ENCODE measurements around the gene DLG2.

DNA sequence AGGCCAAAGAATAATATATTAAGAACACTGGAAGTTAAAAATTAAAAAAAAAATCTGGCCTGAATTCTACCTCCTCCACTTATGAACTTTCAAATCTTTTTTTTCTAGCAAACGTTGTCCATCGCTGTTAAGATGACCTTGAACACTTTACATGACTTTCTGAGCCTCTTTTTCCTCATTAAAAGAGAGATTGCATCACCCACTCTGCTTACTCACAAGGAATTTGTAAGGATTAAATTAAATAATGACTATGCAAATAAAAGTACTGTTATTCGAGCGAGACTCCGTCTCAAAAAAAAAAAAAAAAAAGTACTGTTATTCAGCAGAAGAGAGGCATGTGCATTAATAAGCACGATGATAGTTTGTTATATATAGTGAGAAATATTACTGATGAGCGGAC lies 2055.8 kb downstream of the DLG2 start:
- TF ChIP-seq ZBTB7A (IDR thresholded peaks at IDR 0.05; ENCODE audit: low read depth) (no peak), TAF1 (IDR thresholded peaks at IDR 0.05; ENCODE audit: low read depth) (no peak), NFIC (IDR thresholded peaks at IDR 0.05) (no peak), RAD21 (IDR thresholded peaks at IDR 0.05; ENCODE audit: low read depth) (no peak), CEBPB (IDR thresholded peaks at IDR 0.05) (no peak), EP300 (IDR thresholded peaks at IDR 0.05; ENCODE audit: borderline replicate concordance) (no peak), CREB1 (IDR thresholded peaks at IDR 0.05; ENCODE audit: low read depth) (no peak), TCF12 (IDR thresholded peaks at IDR 0.05; ENCODE audit: low read depth) (no peak)
- TF ChIP-seq, protein P1, sequence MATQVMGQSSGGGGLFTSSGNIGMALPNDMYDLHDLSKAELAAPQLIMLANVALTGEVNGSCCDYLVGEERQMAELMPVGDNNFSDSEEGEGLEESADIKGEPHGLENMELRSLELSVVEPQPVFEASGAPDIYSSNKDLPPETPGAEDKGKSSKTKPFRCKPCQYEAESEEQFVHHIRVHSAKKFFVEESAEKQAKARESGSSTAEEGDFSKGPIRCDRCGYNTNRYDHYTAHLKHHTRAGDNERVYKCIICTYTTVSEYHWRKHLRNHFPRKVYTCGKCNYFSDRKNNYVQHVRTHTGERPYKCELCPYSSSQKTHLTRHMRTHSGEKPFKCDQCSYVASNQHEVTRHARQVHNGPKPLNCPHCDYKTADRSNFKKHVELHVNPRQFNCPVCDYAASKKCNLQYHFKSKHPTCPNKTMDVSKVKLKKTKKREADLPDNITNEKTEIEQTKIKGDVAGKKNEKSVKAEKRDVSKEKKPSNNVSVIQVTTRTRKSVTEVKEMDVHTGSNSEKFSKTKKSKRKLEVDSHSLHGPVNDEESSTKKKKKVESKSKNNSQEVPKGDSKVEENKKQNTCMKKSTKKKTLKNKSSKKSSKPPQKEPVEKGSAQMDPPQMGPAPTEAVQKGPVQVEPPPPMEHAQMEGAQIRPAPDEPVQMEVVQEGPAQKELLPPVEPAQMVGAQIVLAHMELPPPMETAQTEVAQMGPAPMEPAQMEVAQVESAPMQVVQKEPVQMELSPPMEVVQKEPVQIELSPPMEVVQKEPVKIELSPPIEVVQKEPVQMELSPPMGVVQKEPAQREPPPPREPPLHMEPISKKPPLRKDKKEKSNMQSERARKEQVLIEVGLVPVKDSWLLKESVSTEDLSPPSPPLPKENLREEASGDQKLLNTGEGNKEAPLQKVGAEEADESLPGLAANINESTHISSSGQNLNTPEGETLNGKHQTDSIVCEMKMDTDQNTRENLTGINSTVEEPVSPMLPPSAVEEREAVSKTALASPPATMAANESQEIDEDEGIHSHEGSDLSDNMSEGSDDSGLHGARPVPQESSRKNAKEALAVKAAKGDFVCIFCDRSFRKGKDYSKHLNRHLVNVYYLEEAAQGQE (IDR thresholded peaks at IDR 0.05; ENCODE audit: low read depth) = no peak
- TF ChIP-seq, protein P2, sequence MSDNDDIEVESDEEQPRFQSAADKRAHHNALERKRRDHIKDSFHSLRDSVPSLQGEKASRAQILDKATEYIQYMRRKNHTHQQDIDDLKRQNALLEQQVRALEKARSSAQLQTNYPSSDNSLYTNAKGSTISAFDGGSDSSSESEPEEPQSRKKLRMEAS (IDR thresholded peaks at IDR 0.05) = no peak
